CD14-positive monocyte (primary cell): Measurements from ENCODE around the gene GOLGA8A. TPM values are rescaled to one million over a fixed set of nuclear protein-coding genes. Genes with fewer than 3 reads are reported as not detected.
"Not testable (repeated sequence)": the region's sequence is repeated elsewhere in the genome, so short reads cannot be mapped to it uniquely, and the experiment has no call there.

Experiments
- DNase-seq, 3 donors: peaks; one replicate each; pipeline ENCODE4 v3.0.0-alpha.2; 2011 to 2022
- H2AFZ ChIP-seq: 2 replicates; pipeline ENCODE4 v1.6.0; 2012; ENCODE audit warnings: mild to moderate bottlenecking, low read depth, low read length, inconsistent platforms; ENCODE audit not compliant: insufficient read depth, poor library complexity, severe bottlenecking
- H3K27ac ChIP-seq, 2 donors: 1 replicate in 1 of 2; 2 replicates in 1 of 2; pipeline ENCODE4 v1.5.1; 2012 to 2013; ENCODE audit warnings: low read length in 2 of 2, control low read depth in 1 of 2, inconsistent platforms in 1 of 2, low read depth in 1 of 2, mild to moderate bottlenecking in 1 of 2
- H3K27me3 ChIP-seq, 2 donors: one replicate each; pipeline versions ENCODE4 v1.6.0 to v1.6.1; 2011 to 2013; ENCODE audit warnings: low read length in 2 of 2; ENCODE audit not compliant: control insufficient read depth in 2 of 2, insufficient read depth in 2 of 2
- H3K36me3 ChIP-seq, 2 donors: replicated peaks in 1 of 2; 1 replicate in 1 of 2; 2 replicates in 1 of 2; pipeline versions ENCODE4 v1.5.1 to v1.6.1; 2012 to 2013; ENCODE audit warnings: low read length in 2 of 2, control low read depth in 1 of 2, inconsistent platforms in 1 of 2, mild to moderate bottlenecking in 1 of 2; ENCODE audit not compliant: insufficient read depth in 2 of 2, control insufficient read depth in 1 of 2
- H3K4me1 ChIP-seq, 2 donors: 1 replicate in 1 of 2; 2 replicates in 1 of 2; pipeline versions ENCODE4 v1.5.1 to v1.6.1; 2012 to 2013; ENCODE audit warnings: low read length in 2 of 2, control low read depth in 1 of 2, inconsistent platforms in 1 of 2, mild to moderate bottlenecking in 1 of 2, moderate library complexity in 1 of 2; ENCODE audit not compliant: insufficient read depth in 2 of 2, control insufficient read depth in 1 of 2
- H3K4me2 ChIP-seq: replicated peaks from 2 replicates; pipeline ENCODE3; 2012; ENCODE audit warnings: low read length, moderate library complexity, mild to moderate bottlenecking; ENCODE audit not compliant: poor library complexity, severe bottlenecking; ENCODE audit errors: extremely low read depth
- H3K4me3 ChIP-seq, 3 experiments: fragments of 200-600 bp in 1 of 3; sonication (generic) in 1 of 3; replicated peaks in 1 of 3; 1 replicate in 2 of 3; 2 replicates in 1 of 3; pipeline ENCODE4 v1.5.1; 2011 to 2013; ENCODE audit warnings: low read length in 3 of 3, mild to moderate bottlenecking in 3 of 3, control low read depth in 2 of 3, low read depth in 2 of 3, inconsistent platforms in 1 of 3, moderate library complexity in 1 of 3
- H3K79me2 ChIP-seq: 2 replicates; pipeline ENCODE4 v1.6.0; 2012; ENCODE audit warnings: mild to moderate bottlenecking, control low read depth, inconsistent platforms, low read length, moderate library complexity; ENCODE audit not compliant: insufficient read depth
- H3K9ac ChIP-seq: 2 replicates; pipeline ENCODE4 v1.6.0; 2017; ENCODE audit warnings: low read length, mild to moderate bottlenecking; ENCODE audit not compliant: insufficient read depth, poor library complexity, severe bottlenecking
- H3K9me3 ChIP-seq, 2 donors: replicated peaks in 1 of 2; 1 replicate in 1 of 2; 2 replicates in 1 of 2; pipeline versions ENCODE4 v1.5.1 to v1.6.1; 2012 to 2013; ENCODE audit warnings: low read length in 2 of 2, control low read depth in 1 of 2; ENCODE audit not compliant: control insufficient read depth in 1 of 2, insufficient read depth in 1 of 2
- H4K20me1 ChIP-seq: 2 replicates; pipeline ENCODE4 v1.6.0; 2012; ENCODE audit warnings: mild to moderate bottlenecking, low read length, control low read depth, moderate library complexity; ENCODE audit not compliant: insufficient read depth
- H3K27ac Mint-ChIP-seq, 7 donors: one replicate each; pipeline ENCODE4 v1.8.0; 2020; ENCODE audit warnings: mild to moderate bottlenecking in 7 of 7, mixed read lengths in 7 of 7, moderate library complexity in 6 of 7, inconsistent platforms in 2 of 7
- H3K27me3 Mint-ChIP-seq, 3 donors: one replicate each; pipeline ENCODE4 v1.8.0; 2021 to 2022; ENCODE audit warnings: low read depth in 3 of 3, mild to moderate bottlenecking in 3 of 3, mixed read lengths in 3 of 3, moderate library complexity in 3 of 3, inconsistent platforms in 1 of 3
- H3K36me3 Mint-ChIP-seq, 2 donors: one replicate each; pipeline ENCODE4 v1.8.0; 2020; ENCODE audit warnings: mixed read lengths in 2 of 2, inconsistent platforms in 1 of 2, mild to moderate bottlenecking in 1 of 2
- H3K4me1 Mint-ChIP-seq: one replicate; pipeline ENCODE4 v1.8.0; 2020; ENCODE audit warnings: mild to moderate bottlenecking, mixed read lengths
- H3K4me3 Mint-ChIP-seq, 2 donors: one replicate each; pipeline ENCODE4 v1.8.0; 2020; ENCODE audit warnings: mild to moderate bottlenecking in 2 of 2, mixed read lengths in 2 of 2, moderate library complexity in 1 of 2
- H3K9me3 Mint-ChIP-seq, 7 donors: one replicate each; pipeline ENCODE4 v1.8.0; 2020 to 2022; ENCODE audit warnings: mixed read lengths in 7 of 7, mild to moderate bottlenecking in 6 of 7, moderate library complexity in 6 of 7, inconsistent platforms in 2 of 7
- CTCF ChIP-seq: fragments of 200-600 bp; IDR thresholded peaks from one replicate; pipeline ENCODE4 v1.8.0; 2022; ENCODE audit warnings: antibody characterized with exemption, mild to moderate bottlenecking
- WGBS: methylation state at CpG from one replicate; pipeline ENCODE4 v1.1.5; 2013; ENCODE audit warnings: missing lambda C conversion rate; ENCODE audit not compliant: insufficient coverage; 5-methylcytosine and 5-hydroxymethylcytosine counted together
- intact Hi-C, 2 donors: fragments of 100-400 bp; cut with micrococcal nuclease; formaldehyde crosslinking; loops; one replicate each; pipeline versions ENCODE4 v1.15.0 to v1.15.1; 2023
- polyA plus RNA-seq, 3 donors: library from polyadenylated mRNA; depleted of rRNA in 1 of 3; unstranded in 2 of 3; stranded (reverse) in 1 of 3; fragments of 300-500 nt in 2 of 3; fragments of >200 nt in 1 of 3; fragmentation: Illumina TruSeq in 2 of 3; gene quantifications; 1 replicate in 2 of 3; 2 replicates in 1 of 3; pipeline ENCODE4 v1.2.3, GENCODE V29; 2012 to 2021

GOLGA8A gene
- polyA plus RNA-seq, 3 donors: 0.03 to 14.8 TPM; not detected in 1

- Histone ChIP-seq H3K27ac (no peak overlapping the region), H3K4me3 (no peak overlapping the region), H3K9ac (no peak overlapping the region), H3K27me3 (peaks cover 13 to 25% of the 10 kb centered on the region in 2 donors), H3K79me2 (no peaks in the 10 kb centered on the region), H2AFZ (no peak overlapping the region), H3K9me3 (no peaks in the 10 kb centered on the region), H4K20me1 (no peaks in the 10 kb centered on the region), H3K36me3 (no peaks in the 10 kb centered on the region), H3K4me2 (no peak overlapping the region), H3K4me1 (peaks cover 0 to 10% of the 10 kb centered on the region in 2 donors)
- Mint-ChIP-seq H3K36me3 (no peaks in the 10 kb centered on the region), H3K27me3 (peaks cover 18 to 42% (median 31%) of the 10 kb centered on the region in 3 donors), H3K27ac (no peak overlapping the region), H3K4me3 (peak overlapping the region in 1 of 2 donors; percentile 11), H3K9me3 (peaks cover 0 to 5% (median 2%) of the 10 kb centered on the region in 7 donors), H3K4me1 (peaks cover 8% of the 10 kb centered on the region)
- WGBS: 78% methylated on average over 8 of the region's 11 CpGs
- intact Hi-C loops: no loop called here
- DNase-seq: no peak
- TF ChIP-seq CTCF: no peak
These were observed 1.9 kb downstream of the GOLGA8A start for GRCh38 chr15:34435658-34436057.

- peak overlapping the region in 1 of 2 donors; percentile 37 for H3K4me3 Mint-ChIP-seq
- peaks cover 0 to 5% (median 2%) of the 10 kb centered on the region in 7 donors for H3K9me3 Mint-ChIP-seq
- DNase-seq: no peak
- peaks cover 8% of the 10 kb centered on the region for H3K4me1 Mint-ChIP-seq
- Histone ChIP-seq H4K20me1 (no peaks in the 10 kb centered on the region), H3K79me2 (no peaks in the 10 kb centered on the region), H3K4me1 (peaks cover 0 to 10% of the 10 kb centered on the region in 2 donors), H3K36me3 (no peaks in the 10 kb centered on the region), H3K9me3 (no peaks in the 10 kb centered on the region), H3K4me2 (no peak overlapping the region), H3K27ac (no peak overlapping the region), H3K9ac (no peak overlapping the region), H3K4me3 (no peak overlapping the region), H2AFZ (no peak overlapping the region), H3K27me3 (peaks cover 13 to 25% of the 10 kb centered on the region in 2 donors)
- WGBS: 91% methylated on average over 15 of the region's 20 CpGs
- no peak overlapping the region for H3K27ac Mint-ChIP-seq
- no peak for TF ChIP-seq CTCF
- intact Hi-C loops: no loop called here
- peaks cover 18 to 38% (median 28%) of the 10 kb centered on the region in 3 donors for H3K27me3 Mint-ChIP-seq
- H3K36me3 Mint-ChIP-seq: no peaks in the 10 kb centered on the region
These were observed 2.8 kb downstream of the GOLGA8A start for GRCh38 chr15:34434627-34435305.

- H3K4me2 ChIP-seq, H3K9me3 ChIP-seq, H3K36me3 ChIP-seq, H4K20me1 ChIP-seq, H3K27ac ChIP-seq, H3K9ac ChIP-seq, H3K79me2 ChIP-seq, DNase-seq, H3K36me3 Mint-ChIP-seq, H3K4me3 ChIP-seq, intact Hi-C loops, H3K9me3 Mint-ChIP-seq, H3K4me1 Mint-ChIP-seq, H3K27ac Mint-ChIP-seq, H2AFZ ChIP-seq, H3K4me3 Mint-ChIP-seq: not testable (repeated sequence)
- Histone ChIP-seq H3K27me3 (peaks cover 13 to 25% of the 10 kb centered on the region in 2 donors), H3K4me1 (peaks cover 0 to 10% of the 10 kb centered on the region in 2 donors)
- WGBS: 100% methylated on average over 3 of the region's 11 CpGs
- H3K27me3 Mint-ChIP-seq: peaks cover 18 to 36% (median 25%) of the 10 kb centered on the region in 3 donors
These were observed 3.5 kb downstream of the GOLGA8A start for GRCh38 chr15:34433956-34434626.
